Measurements from ENCODE around the gene RANBP3.

Gene RANBP3

GRCh38 chr19:5990289-5990797 lies 12.4 kb upstream of the RANBP3 start:
- TF ChIP-seq RAD21 (IDR thresholded peaks at IDR 0.05; ENCODE audit: low read depth) (no peak), YY1 (IDR thresholded peaks at IDR 0.05; ENCODE audit: low read depth) (peak; percentile 79), CEBPB (IDR thresholded peaks at IDR 0.05) (no peak), TEAD4 (IDR thresholded peaks at IDR 0.05) (no peak)

- TF ChIP-seq REST (IDR thresholded peaks at IDR 0.05; ENCODE audit: low read depth) (no peak), MAX (IDR thresholded peaks at IDR 0.05) (no peak), USF1 (IDR thresholded peaks at IDR 0.05) (no peak), EGR1 (IDR thresholded peaks at IDR 0.05) (no peak), YY1 (IDR thresholded peaks at IDR 0.05; ENCODE audit: low read depth) (no peak), CREB1 (IDR thresholded peaks at IDR 0.05; ENCODE audit: low read depth) (no peak), RAD21 (IDR thresholded peaks at IDR 0.05; ENCODE audit: low read depth) (no peak), TCF12 (IDR thresholded peaks at IDR 0.05; ENCODE audit: low read depth) (no peak)
Measured at GRCh38 chr19:5989388-5990074, 11.6 kb upstream of the RANBP3 start.

- no peak for TF ChIP-seq MAX (IDR thresholded peaks at IDR 0.05)
- no peak for TF ChIP-seq TAF1 (IDR thresholded peaks at IDR 0.05; ENCODE audit: low read depth)
- TF ChIP-seq CEBPB (IDR thresholded peaks at IDR 0.05) = no peak
- no peak for TF ChIP-seq NFIC (IDR thresholded peaks at IDR 0.05)
- TF ChIP-seq RAD21 (IDR thresholded peaks at IDR 0.05; ENCODE audit: low read depth) = no peak
- TF ChIP-seq REST (IDR thresholded peaks at IDR 0.05; ENCODE audit: low read depth) = no peak
- no peak for TF ChIP-seq YY1 (IDR thresholded peaks at IDR 0.05; ENCODE audit: low read depth)
- no peak for TF ChIP-seq CREB1 (IDR thresholded peaks at IDR 0.05; ENCODE audit: low read depth)
- no peak for TF ChIP-seq ZBTB7A (IDR thresholded peaks at IDR 0.05; ENCODE audit: low read depth)
Measured at GRCh38 chr19:5988517-5989387, 10.8 kb upstream of the RANBP3 start.

- peak; percentile 87 for TF ChIP-seq RAD21 (IDR thresholded peaks at IDR 0.05; ENCODE audit: low read depth)
- no peak for TF ChIP-seq REST (IDR thresholded peaks at IDR 0.05; ENCODE audit: low read depth)
- no peak for TF ChIP-seq ZBTB7A (IDR thresholded peaks at IDR 0.05; ENCODE audit: low read depth)
Measured at GRCh38 chr19:5987077-5987818, 9.3 kb upstream of the RANBP3 start.
